Uterus (tissue), 4 donors: ENCODE results near the gene WBP2. TPM values are rescaled to one million over a fixed set of nuclear protein-coding genes. Genes with fewer than 3 reads are reported as not detected.

Experiments used
- DNase-seq, 2 donors: peaks; one replicate each; pipeline ENCODE4 v3.0.0-alpha.2; 2019 to 2020
- H3K27ac ChIP-seq, 2 donors: fragments of 200-600 bp; sonication (generic); 1 replicate in 1 of 2; 2 replicates in 1 of 2; pipeline ENCODE4 v1.5.1; 2016 to 2018
- H3K27me3 ChIP-seq, 2 donors: fragments of 200-600 bp; sonication (generic); one replicate each; pipeline ENCODE4 v1.5.1; 2018 to 2019; ENCODE audit warnings: control low read depth in 1 of 2
- H3K36me3 ChIP-seq, 2 donors: fragments of 200-600 bp; sonication (generic); one replicate each; pipeline ENCODE4 v1.5.1; 2019; ENCODE audit warnings: control low read depth in 1 of 2
- H3K4me1 ChIP-seq, 2 donors: fragments of 200-600 bp; sonication (generic); one replicate each; pipeline ENCODE4 v1.5.1; 2018 to 2019; ENCODE audit warnings: control low read depth in 1 of 2
- H3K4me3 ChIP-seq, 2 donors: fragments of 200-600 bp; sonication (generic); 1 replicate in 1 of 2; 2 replicates in 1 of 2; pipeline ENCODE4 v1.5.1; 2018 to 2019; ENCODE audit warnings: mild to moderate bottlenecking in 1 of 2
- H3K9me3 ChIP-seq, 2 donors: fragments of 200-600 bp; sonication (generic); one replicate each; pipeline ENCODE4 v1.5.1; 2019; ENCODE audit warnings: control low read depth in 1 of 2
- POLR2A ChIP-seq, 2 donors: fragments of 450-650 bp; IDR thresholded peaks; one replicate each; pipeline ENCODE4 v1.6.1; 2016; ENCODE audit warnings: antibody characterized with exemption in 2 of 2, mild to moderate bottlenecking in 1 of 2, moderate library complexity in 1 of 2
- intact Hi-C: fragments of 100-400 bp; cut with DNase I; formaldehyde crosslinking; loops from one replicate; pipeline ENCODE4 v1.15.1; 2023; ENCODE audit warnings: low total_unique reads
- total RNA-seq, 4 donors: library from RNA; depleted of rRNA in 3 of 4; stranded (reverse); fragments of >200 nt in 3 of 4; gene quantifications; one replicate each; pipeline versions ENCODE4 v1.1.0 to v1.2.4, GENCODE V29; 2014 to 2023
- TF ChIP-seq, protein P1 (sequence below), 4 experiments: fragments of 200-600 bp in 2 of 4; fragments of 450-650 bp in 2 of 4; sonication (generic) in 2 of 4; IDR thresholded peaks; one replicate each; pipeline ENCODE4 v1.5.1; 2016 to 2019; ENCODE audit warnings: antibody characterized with exemption in 4 of 4, mild to moderate bottlenecking in 2 of 4, moderate library complexity in 1 of 4
- donor health status: DM: yes; HTN: yes; CAD: no.

The WBP2 gene
- total RNA-seq, 4 donors from 2014 or later, result 19.7 to 115 (median 34.5) TPM

DNA sequence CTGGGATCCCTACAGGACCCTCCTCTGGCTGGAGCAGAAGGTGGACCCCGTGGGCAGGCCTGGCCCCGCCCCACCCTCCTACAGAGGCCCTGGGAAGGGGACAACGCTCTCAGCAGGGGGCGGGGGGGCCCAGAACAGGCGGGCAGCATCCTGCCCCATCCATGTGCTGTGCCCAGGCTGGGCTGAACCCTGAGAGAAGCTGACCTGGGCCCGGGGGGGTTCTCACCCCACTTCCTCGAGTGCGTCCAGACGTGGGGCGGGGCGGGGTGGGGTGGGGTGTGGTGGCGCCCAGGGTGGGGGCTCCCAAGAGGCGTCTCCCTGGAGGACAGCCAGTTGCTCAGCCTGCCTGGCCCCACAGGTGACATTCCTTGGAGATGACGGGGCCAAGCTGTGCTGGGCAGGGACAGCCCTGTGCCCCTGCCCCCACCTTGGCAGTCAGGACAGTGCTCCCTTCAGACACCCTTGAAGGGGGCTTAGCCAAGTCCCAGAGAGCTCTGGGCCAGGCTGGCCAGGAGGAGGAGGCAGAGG is 10.5 kb downstream of the WBP2 start:
- H3K27me3 ChIP-seq, result no peaks in the 10 kb centered on the region
- peak overlapping the region; percentile 47 to 48 for H3K27ac ChIP-seq
- no peak for DNase-seq
- peaks cover 4 to 14% of the 10 kb centered on the region in 2 donors for H3K4me1 ChIP-seq
- H3K4me3 ChIP-seq, result no peak overlapping the region
- intact Hi-C loops, result loop anchor here (10.0 kb wide), 1 partner anchor 50 kb away; the partner anchor contains the start of gene TRIM65
- H3K9me3 ChIP-seq, result no peaks in the 10 kb centered on the region
- no peaks in the 10 kb centered on the region for H3K36me3 ChIP-seq
- no peak for TF ChIP-seq POLR2A (IDR thresholded peaks at IDR 0.05)
- TF ChIP-seq, protein P1, sequence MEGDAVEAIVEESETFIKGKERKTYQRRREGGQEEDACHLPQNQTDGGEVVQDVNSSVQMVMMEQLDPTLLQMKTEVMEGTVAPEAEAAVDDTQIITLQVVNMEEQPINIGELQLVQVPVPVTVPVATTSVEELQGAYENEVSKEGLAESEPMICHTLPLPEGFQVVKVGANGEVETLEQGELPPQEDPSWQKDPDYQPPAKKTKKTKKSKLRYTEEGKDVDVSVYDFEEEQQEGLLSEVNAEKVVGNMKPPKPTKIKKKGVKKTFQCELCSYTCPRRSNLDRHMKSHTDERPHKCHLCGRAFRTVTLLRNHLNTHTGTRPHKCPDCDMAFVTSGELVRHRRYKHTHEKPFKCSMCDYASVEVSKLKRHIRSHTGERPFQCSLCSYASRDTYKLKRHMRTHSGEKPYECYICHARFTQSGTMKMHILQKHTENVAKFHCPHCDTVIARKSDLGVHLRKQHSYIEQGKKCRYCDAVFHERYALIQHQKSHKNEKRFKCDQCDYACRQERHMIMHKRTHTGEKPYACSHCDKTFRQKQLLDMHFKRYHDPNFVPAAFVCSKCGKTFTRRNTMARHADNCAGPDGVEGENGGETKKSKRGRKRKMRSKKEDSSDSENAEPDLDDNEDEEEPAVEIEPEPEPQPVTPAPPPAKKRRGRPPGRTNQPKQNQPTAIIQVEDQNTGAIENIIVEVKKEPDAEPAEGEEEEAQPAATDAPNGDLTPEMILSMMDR (IDR thresholded peaks at IDR 0.05), result no peak

DNA sequence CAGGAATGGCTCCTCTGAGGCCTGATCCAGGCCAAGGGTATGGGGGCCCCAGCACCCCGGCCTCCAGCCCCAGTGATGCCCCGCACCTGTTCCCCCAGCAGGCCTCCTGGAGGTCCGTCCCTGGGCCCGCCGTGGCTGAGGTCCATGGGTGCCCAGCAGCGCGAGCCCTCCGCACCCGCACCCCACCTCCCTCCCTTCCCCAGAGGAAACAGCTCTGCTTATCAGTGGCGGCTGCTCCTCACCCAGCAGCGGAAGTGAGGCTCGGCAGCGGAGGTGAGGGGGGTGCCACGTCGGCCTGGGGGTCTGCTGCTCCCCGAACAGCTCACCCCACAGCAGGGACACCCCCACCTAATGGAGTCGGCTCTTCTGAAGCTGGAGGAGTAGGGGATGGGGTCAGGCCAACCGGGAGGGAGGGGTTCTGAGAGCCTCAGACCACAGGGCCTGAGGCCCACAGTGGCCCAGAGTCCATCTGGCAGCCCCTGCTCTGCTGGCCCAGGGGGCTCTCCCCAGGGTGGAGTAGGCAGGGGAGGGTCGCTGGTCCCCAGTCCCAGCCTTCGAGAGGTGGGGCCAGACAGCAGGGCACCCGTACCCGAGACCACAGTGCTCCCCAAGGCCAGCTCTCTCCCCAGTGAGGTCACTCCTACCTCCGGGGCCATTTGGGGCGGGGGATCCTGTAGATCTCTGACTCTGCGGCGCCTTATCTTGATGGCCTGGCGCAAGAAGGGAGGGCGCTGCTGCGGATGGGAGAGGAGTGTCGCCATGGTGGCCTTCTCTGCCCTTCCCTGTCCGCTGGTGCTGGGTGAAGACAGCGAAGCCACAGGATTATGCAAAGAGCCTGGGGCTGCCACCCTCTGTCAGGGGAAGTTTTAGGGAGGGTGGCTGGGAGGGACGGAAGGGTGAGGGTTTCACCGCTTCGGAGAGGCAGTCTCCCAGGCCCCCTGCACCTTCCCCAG is 11.3 kb downstream of the WBP2 start, which contains the start of gene UNC13D:
UNC13D (minus strand) TSS at position 828 of the 953 bp plus-strand sequence; CDS start at position 761, 67 bp downstream.
- H3K9me3 ChIP-seq, result no peaks in the 10 kb centered on the region
- intact Hi-C loops, result loop anchor here (10.0 kb wide), 1 partner anchor 51 kb away; the partner anchor contains the start of gene TRIM65
- H3K4me1 ChIP-seq, result peaks cover 4 to 14% of the 10 kb centered on the region in 2 donors
- no peaks in the 10 kb centered on the region for H3K27me3 ChIP-seq
- no peak for DNase-seq
- no peaks in the 10 kb centered on the region for H3K36me3 ChIP-seq
- no peak within 1 kb of the TSS for H3K4me3 ChIP-seq
- no peak for TF ChIP-seq POLR2A (IDR thresholded peaks at IDR 0.05)
- TF ChIP-seq, protein P1 (IDR thresholded peaks at IDR 0.05), result no peak
- peak within 1 kb of the TSS; percentile 47 to 48 for H3K27ac ChIP-seq

DNA sequence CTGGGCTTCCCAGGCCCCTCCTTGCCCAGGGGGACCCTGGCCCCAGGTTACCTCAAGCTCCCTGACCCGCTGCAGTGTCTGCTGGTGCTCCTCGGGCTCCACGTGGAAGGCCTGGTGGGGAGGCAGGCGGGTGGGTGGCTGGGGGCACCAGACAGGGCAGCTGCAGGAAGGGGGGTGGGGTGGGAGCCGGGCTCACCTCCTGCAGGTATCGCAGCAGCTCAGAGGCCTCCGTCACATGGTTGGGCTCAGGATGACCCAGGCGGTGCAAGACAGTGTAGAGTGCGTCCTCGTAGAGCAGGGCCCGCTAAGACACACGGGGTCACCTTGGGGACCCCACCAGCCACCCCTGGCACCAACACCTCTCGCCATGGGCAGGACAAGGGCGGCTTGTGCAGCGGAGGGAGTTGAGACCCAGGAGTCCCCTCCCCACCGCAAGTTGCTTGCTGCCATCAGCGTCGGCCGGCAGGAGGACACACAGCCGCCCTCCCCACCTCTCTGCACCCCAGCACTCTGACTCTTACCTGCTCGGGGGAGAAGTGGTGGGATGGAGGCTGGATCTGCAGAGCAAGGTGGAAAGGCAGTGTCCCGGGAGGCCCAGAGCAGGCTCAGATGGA is 12.1 kb downstream of the WBP2 start:
- H3K9me3 ChIP-seq, result no peaks in the 10 kb centered on the region
- intact Hi-C loops, result loop anchor here (10.0 kb wide), 1 partner anchor 52 kb away; the partner anchor contains the start of gene TRIM65
- no peak overlapping the region for H3K27ac ChIP-seq
- no peak for DNase-seq
- no peaks in the 10 kb centered on the region for H3K27me3 ChIP-seq
- no peak overlapping the region for H3K4me3 ChIP-seq
- H3K4me1 ChIP-seq, result peaks cover 4 to 14% of the 10 kb centered on the region in 2 donors
- no peaks in the 10 kb centered on the region for H3K36me3 ChIP-seq
- TF ChIP-seq POLR2A (IDR thresholded peaks at IDR 0.05), result no peak
- TF ChIP-seq, protein P1 (IDR thresholded peaks at IDR 0.05), result no peak

DNA sequence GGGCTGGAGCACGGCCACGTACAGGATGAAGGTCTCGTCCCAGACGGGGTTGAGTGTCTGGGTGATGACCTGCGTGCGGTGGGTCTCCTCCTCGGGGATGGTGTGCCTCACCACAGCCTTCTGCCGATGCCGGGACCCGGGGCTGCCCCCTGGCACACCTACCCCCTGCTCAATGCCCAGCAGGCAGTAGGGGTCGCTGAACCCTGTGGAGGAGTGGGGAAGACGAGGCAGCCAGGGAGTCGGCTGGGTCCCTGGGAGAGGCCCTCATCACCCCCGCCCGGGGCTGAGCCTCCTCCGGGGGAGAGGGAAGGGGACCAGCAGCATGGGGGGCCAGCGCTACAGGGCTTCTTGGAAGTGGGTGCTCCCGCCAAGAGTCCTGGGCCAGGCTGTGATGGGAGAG is 12.7 kb downstream of the WBP2 start:
- Histone ChIP-seq H3K36me3 (no peaks in the 10 kb centered on the region), H3K27me3 (no peaks in the 10 kb centered on the region), H3K4me3 (no peak overlapping the region), H3K27ac (no peak overlapping the region), H3K4me1 (peaks cover 4 to 14% of the 10 kb centered on the region in 2 donors), H3K9me3 (no peaks in the 10 kb centered on the region)
- intact Hi-C loops, result loop anchor here (10.0 kb wide), 1 partner anchor 52 kb away; the partner anchor contains the start of gene TRIM65
- no peak for DNase-seq
- TF ChIP-seq, protein P1 (IDR thresholded peaks at IDR 0.05), result no peak
- TF ChIP-seq POLR2A (IDR thresholded peaks at IDR 0.05), result no peak
